Endothelial cell of umbilical vein (primary cell): Measurements from ENCODE around the gene SMARCA4. TPM values are rescaled to one million over a fixed set of nuclear protein-coding genes. Genes with fewer than 3 reads are reported as not detected.

Source experiments
- BruUV-seq: library from RNA; stranded (reverse); fragments of 400-500 nt; replicated peaks from 2 replicates; lab custom pipeline; 2021; lab: Mats Ljungman, UMichigan
- CTCF ChIA-PET: fragments of 300-600, 350-600 bp; sonication (Branson Sonifier 250); formaldehyde crosslinking; loops from one replicate; lab custom pipeline; 2021; ENCODE audit warnings: antibody characterized with exemption, inconsistent platforms; lab: Charles Lee
- POLR2A ChIA-PET: fragments of 300-600, 350-600 bp; sonication (Branson Sonifier 250); formaldehyde crosslinking; loops from one replicate; lab custom pipeline; 2021; ENCODE audit warnings: antibody characterized with exemption, inconsistent platforms; lab: Charles Lee
- DNase-seq: peaks from one replicate; pipeline ENCODE4 v3.0.0-alpha.2; 2011; ENCODE audit warnings: low read depth, low spot score
- FAIRE-seq: peaks from 2 replicates; lab custom pipeline; 2011; peaks lifted over from hg19 to GRCh38; lab: Jason Lieb, UNC
- H2AFZ ChIP-seq: 2 replicates; pipeline ENCODE4 v1.6.0; 2012; ENCODE audit warnings: low read depth, low read length, control low read depth, inconsistent platforms
- H3K27ac ChIP-seq: 2 replicates; pipeline ENCODE4 v1.5.1; 2011; ENCODE audit warnings: low read depth, mild to moderate bottlenecking, control low read depth, low read length, moderate library complexity; ENCODE audit not compliant: insufficient read depth
- H3K27me3 ChIP-seq, 2 experiments: 2 replicates each; pipeline versions ENCODE4 v1.6.0 to v1.6.1; 2011; ENCODE audit warnings: low read length in 2 of 2, mixed read lengths in 1 of 2; ENCODE audit not compliant: control insufficient read depth in 2 of 2, insufficient read depth in 2 of 2
- H3K36me3 ChIP-seq, 2 experiments: 2 replicates in 1 of 2; 3 replicates in 1 of 2; pipeline ENCODE4 v1.5.1; 2011; ENCODE audit warnings: low read length in 2 of 2, mild to moderate bottlenecking in 1 of 2, moderate library complexity in 1 of 2; ENCODE audit not compliant: control insufficient read depth in 2 of 2, insufficient read depth in 2 of 2; ENCODE audit errors: extremely low read depth in 1 of 2
- H3K4me1 ChIP-seq: 3 replicates; pipeline ENCODE4 v1.5.1; 2011; ENCODE audit warnings: mild to moderate bottlenecking, low read length; ENCODE audit not compliant: control insufficient read depth, insufficient read depth; ENCODE audit errors: extremely low read depth
- H3K4me2 ChIP-seq: 2 replicates; pipeline ENCODE4 v1.6.1; 2011; ENCODE audit warnings: low read length, control low read depth, mixed read lengths; ENCODE audit not compliant: insufficient read depth
- H3K4me3 ChIP-seq, 3 experiments: fragments of 200-600 bp in 1 of 3; sonication (generic), shearing (Covaris generic) in 1 of 3; replicated peaks in 1 of 3; 2 replicates each; pipeline ENCODE4 v1.5.1; 2011 to 2016; ENCODE audit warnings: control low read depth in 3 of 3, low read length in 3 of 3, mild to moderate bottlenecking in 2 of 3, inconsistent platforms in 1 of 3, low read depth in 1 of 3, moderate library complexity in 1 of 3; ENCODE audit not compliant: insufficient read depth in 1 of 3
- H3K79me2 ChIP-seq: 2 replicates; pipeline ENCODE4 v1.6.0; 2012; ENCODE audit warnings: low read length, inconsistent platforms; ENCODE audit not compliant: control insufficient read depth, insufficient read depth
- H3K9ac ChIP-seq: replicated peaks from 2 replicates; pipeline ENCODE3; 2011; ENCODE audit warnings: low read length, control low read depth; ENCODE audit not compliant: insufficient read depth; ENCODE audit errors: extremely low read depth
- H3K9me1 ChIP-seq: replicated peaks from 3 replicates; pipeline ENCODE4 v1.6.0; 2011; ENCODE audit warnings: mild to moderate bottlenecking, low read length; ENCODE audit not compliant: control insufficient read depth, insufficient read depth; ENCODE audit errors: extremely low read depth
- H3K9me3 ChIP-seq: replicated peaks from 2 replicates; pipeline ENCODE4 v1.5.1; 2012; ENCODE audit warnings: low read length, inconsistent platforms; ENCODE audit not compliant: control insufficient read depth, insufficient read depth
- H4K20me1 ChIP-seq: replicated peaks from 2 replicates; pipeline ENCODE3; 2011; ENCODE audit warnings: mild to moderate bottlenecking, low read length; ENCODE audit not compliant: control insufficient read depth, insufficient read depth; ENCODE audit errors: extremely low read depth
- FOS ChIP-seq: IDR thresholded peaks from 2 replicates; pipeline ENCODE4 v1.6.1; 2011; ENCODE audit warnings: mild to moderate bottlenecking, low read length, moderate library complexity, borderline replicate concordance; ENCODE audit not compliant: insufficient read depth
- GATA2 ChIP-seq: IDR thresholded peaks from 2 replicates; pipeline ENCODE4 v1.7.0; 2011; ENCODE audit warnings: low read depth, mild to moderate bottlenecking, moderate library complexity, mixed read lengths, low read length; ENCODE audit not compliant: insufficient read length, insufficient read depth
- JUN ChIP-seq: IDR thresholded peaks from 2 replicates; pipeline ENCODE4 v1.6.1; 2011; ENCODE audit warnings: borderline replicate concordance, low read depth; ENCODE audit not compliant: insufficient read length, insufficient read depth
- MYC ChIP-seq: IDR thresholded peaks from one replicate; pipeline ENCODE4 v1.6.1; 2011; ENCODE audit warnings: mild to moderate bottlenecking, low read depth, low read length
- dilution Hi-C: fragments of 300-500 bp; cut with MboI; formaldehyde crosslinking; loops from one replicate; pipeline ENCODE4 v1.15.0; 2019; ENCODE audit warnings: low sequenced_read_pairs; ENCODE audit not compliant: extremely low pct_ligation_motif_present
- intact Hi-C: fragments of 100-400 bp; cut with micrococcal nuclease; formaldehyde crosslinking; loops from one replicate; pipeline ENCODE4 v1.10.0; 2022
- polyA plus RNA-seq, 4 experiments: library from polyadenylated mRNA; depleted of rRNA in 3 of 4; stranded (reverse) in 3 of 4; unstranded in 1 of 4; fragments of >200 nt; gene quantifications; 2 replicates each; pipeline versions ENCODE4 v1.2.1 to v1.2.3, GENCODE V29; 2011 to 2012; ENCODE audit warnings: missing spikeins in 1 of 4
- total RNA-seq: library from RNA; stranded (reverse); gene quantifications from 2 replicates; pipeline ENCODE4 v1.2.3, GENCODE V29; 2021
- TF ChIP-seq, protein P1 (sequence below), 2 donors: IDR thresholded peaks; 1 replicate in 1 of 2; 2 replicates in 1 of 2; pipeline ENCODE4 v1.5.1; 2011; ENCODE audit warnings: low read length in 2 of 2, mild to moderate bottlenecking in 2 of 2, moderate library complexity in 2 of 2, control low read depth in 1 of 2, inconsistent platforms in 1 of 2, low read depth in 1 of 2; ENCODE audit not compliant: insufficient read depth in 1 of 2; ENCODE audit errors: extremely low read depth in 1 of 2
- TF ChIP-seq, protein P2 (sequence below): IDR thresholded peaks from 2 replicates; pipeline ENCODE4 v1.6.1; 2011; ENCODE audit not compliant: insufficient read depth, insufficient read length

The SMARCA4 gene
- total and polyA plus RNA-seq, 2 donors (not counting 3 experiments of a cell fraction or from before 2014, with no cell fraction given), result 65.0 to 177 TPM

- H3K9me1 ChIP-seq, result no peaks in the 10 kb centered on the region
- no peak overlapping the region for H3K9ac ChIP-seq
- peaks cover 20 to 62% of the 10 kb centered on the region in 2 experiments for H3K36me3 ChIP-seq
- no peaks in the 10 kb centered on the region for H3K9me3 ChIP-seq
- H3K27me3 ChIP-seq, result no peaks in the 10 kb centered on the region
- TF ChIP-seq, protein P1, sequence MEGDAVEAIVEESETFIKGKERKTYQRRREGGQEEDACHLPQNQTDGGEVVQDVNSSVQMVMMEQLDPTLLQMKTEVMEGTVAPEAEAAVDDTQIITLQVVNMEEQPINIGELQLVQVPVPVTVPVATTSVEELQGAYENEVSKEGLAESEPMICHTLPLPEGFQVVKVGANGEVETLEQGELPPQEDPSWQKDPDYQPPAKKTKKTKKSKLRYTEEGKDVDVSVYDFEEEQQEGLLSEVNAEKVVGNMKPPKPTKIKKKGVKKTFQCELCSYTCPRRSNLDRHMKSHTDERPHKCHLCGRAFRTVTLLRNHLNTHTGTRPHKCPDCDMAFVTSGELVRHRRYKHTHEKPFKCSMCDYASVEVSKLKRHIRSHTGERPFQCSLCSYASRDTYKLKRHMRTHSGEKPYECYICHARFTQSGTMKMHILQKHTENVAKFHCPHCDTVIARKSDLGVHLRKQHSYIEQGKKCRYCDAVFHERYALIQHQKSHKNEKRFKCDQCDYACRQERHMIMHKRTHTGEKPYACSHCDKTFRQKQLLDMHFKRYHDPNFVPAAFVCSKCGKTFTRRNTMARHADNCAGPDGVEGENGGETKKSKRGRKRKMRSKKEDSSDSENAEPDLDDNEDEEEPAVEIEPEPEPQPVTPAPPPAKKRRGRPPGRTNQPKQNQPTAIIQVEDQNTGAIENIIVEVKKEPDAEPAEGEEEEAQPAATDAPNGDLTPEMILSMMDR (IDR thresholded peaks at IDR 0.05; ENCODE audit: extremely low read depth in 1 of 2, insufficient read depth in 1 of 2, low read depth in 1 of 2, low read length in 2 of 2), result no peak
- no peak for TF ChIP-seq GATA2
- TF ChIP-seq MYC, result no peak
- no peak for TF ChIP-seq JUN
- TF ChIP-seq, protein P2, sequence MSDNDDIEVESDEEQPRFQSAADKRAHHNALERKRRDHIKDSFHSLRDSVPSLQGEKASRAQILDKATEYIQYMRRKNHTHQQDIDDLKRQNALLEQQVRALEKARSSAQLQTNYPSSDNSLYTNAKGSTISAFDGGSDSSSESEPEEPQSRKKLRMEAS, result no peak
- TF ChIP-seq FOS, result no peak
- peaks cover 22% of the 10 kb centered on the region for H3K79me2 ChIP-seq
- FAIRE-seq, result no peak
- H3K4me2 ChIP-seq, result no peak overlapping the region
- no peak overlapping the region for H3K27ac ChIP-seq
- intact Hi-C loops (no loop called here), dilution Hi-C loops (no loop called here)
- ChIA-PET CTCF (interaction anchor here (1.8 kb wide), 1 partner anchor 51 kb away, joined by 9 read pairs; no protein-coding TSS in a partner anchor), POLR2A (no interaction called here)
- no peaks in the 10 kb centered on the region for H3K4me1 ChIP-seq
- H3K4me3 ChIP-seq, result no peak overlapping the region
- no peak overlapping the region for H2AFZ ChIP-seq
- no TSS peak for BruUV-seq
- H4K20me1 ChIP-seq, result no peaks in the 10 kb centered on the region
- no peak for DNase-seq
Observed at GRCh38 chr19:10987571-10988297, 26.9 kb downstream of the SMARCA4 start.
